CD4-positive, alpha-beta memory T cell (primary cell): ENCODE results near the gene OR3A3. TPM values are rescaled to one million over a fixed set of nuclear protein-coding genes. Genes with fewer than 3 reads are reported as not detected.
"Not testable (repeated sequence)": the region's sequence is repeated elsewhere in the genome, so short reads cannot be mapped to it uniquely, and the experiment has no call there.

Source experiments
- CTCF ChIA-PET: fragments of 350-600 bp; sonication (Branson Sonifier 250); formaldehyde crosslinking; loops from one replicate; lab custom pipeline; 2021; ENCODE audit warnings: inconsistent platforms; ENCODE audit not compliant: partially characterized antibody; lab: Charles Lee
- POLR2A ChIA-PET: fragments of 350-600 bp; sonication (Branson Sonifier 250); formaldehyde crosslinking; loops from one replicate; lab custom pipeline; 2021; ENCODE audit not compliant: partially characterized antibody; lab: Charles Lee
- DNase-seq, 5 donors: peaks; one replicate each; pipeline versions ENCODE4 v3.0.0 to v3.0.0-alpha.2; 2020 to 2022; ENCODE audit warnings: mixed read lengths in 1 of 5
- H3K27ac ChIP-seq: one replicate; pipeline ENCODE4 v1.7.0; 2013; ENCODE audit warnings: low read depth, low read length
- H3K27me3 ChIP-seq: 2 replicates; pipeline ENCODE4 v1.7.0; 2013; ENCODE audit warnings: mild to moderate bottlenecking, low read length, moderate library complexity; ENCODE audit not compliant: insufficient read depth
- H3K36me3 ChIP-seq: 2 replicates; pipeline ENCODE4 v1.7.0; 2013; ENCODE audit warnings: mild to moderate bottlenecking, low read length, moderate library complexity; ENCODE audit not compliant: insufficient read depth
- H3K4me1 ChIP-seq: 2 replicates; pipeline ENCODE4 v1.7.0; 2013; ENCODE audit warnings: mild to moderate bottlenecking, low read length, moderate library complexity; ENCODE audit not compliant: insufficient read depth
- H3K4me3 ChIP-seq, 2 donors: one replicate each; pipeline ENCODE4 v1.7.0; 2013; ENCODE audit warnings: low read length in 2 of 2, mild to moderate bottlenecking in 1 of 2
- H3K9me3 ChIP-seq, 2 donors: one replicate each; pipeline ENCODE4 v1.7.0; 2013; ENCODE audit warnings: low read length in 2 of 2, control low read depth in 1 of 2; ENCODE audit not compliant: control insufficient read depth in 1 of 2
- H3K27ac Mint-ChIP-seq, 7 donors: one replicate each; pipeline ENCODE4 v1.8.0; 2020 to 2021; ENCODE audit warnings: mixed read lengths in 7 of 7, mild to moderate bottlenecking in 6 of 7, inconsistent platforms in 3 of 7, moderate library complexity in 3 of 7
- H3K27me3 Mint-ChIP-seq, 2 donors: one replicate each; pipeline ENCODE4 v1.8.0; 2020 to 2021; ENCODE audit warnings: mixed read lengths in 2 of 2
- H3K36me3 Mint-ChIP-seq, 2 donors: one replicate each; pipeline ENCODE4 v1.8.0; 2020 to 2021; ENCODE audit warnings: mixed read lengths in 2 of 2, inconsistent platforms in 1 of 2, mild to moderate bottlenecking in 1 of 2
- H3K4me1 Mint-ChIP-seq, 4 donors: one replicate each; pipeline ENCODE4 v1.8.0; 2020 to 2021; ENCODE audit warnings: mixed read lengths in 4 of 4, mild to moderate bottlenecking in 1 of 4
- H3K4me3 Mint-ChIP-seq, 8 donors: one replicate each; pipeline ENCODE4 v1.8.0; 2020 to 2021; ENCODE audit warnings: mixed read lengths in 8 of 8, mild to moderate bottlenecking in 7 of 8, moderate library complexity in 6 of 8, inconsistent platforms in 3 of 8
- H3K9me3 Mint-ChIP-seq, 8 donors: one replicate each; pipeline ENCODE4 v1.8.0; 2020 to 2021; ENCODE audit warnings: mixed read lengths in 8 of 8, mild to moderate bottlenecking in 5 of 8, inconsistent platforms in 3 of 8, moderate library complexity in 1 of 8
- intact Hi-C: fragments of 100-400 bp; cut with micrococcal nuclease; formaldehyde crosslinking; loops from one replicate; pipeline ENCODE4 v1.15.1; 2023
- polyA plus RNA-seq, 2 donors: library from polyadenylated mRNA; unstranded; fragments of 300-500 nt; fragmentation: Illumina TruSeq; gene quantifications; one replicate each; pipeline ENCODE4 v1.2.3, GENCODE V29; 2021
- total RNA-seq, 2 experiments: library from RNA; stranded (reverse); gene quantifications; one replicate each; pipeline ENCODE4 v1.2.3, GENCODE V29; 2021

OR3A3 gene
- total RNA-seq: not detected
- not detected for polyA plus RNA-seq

DNA sequence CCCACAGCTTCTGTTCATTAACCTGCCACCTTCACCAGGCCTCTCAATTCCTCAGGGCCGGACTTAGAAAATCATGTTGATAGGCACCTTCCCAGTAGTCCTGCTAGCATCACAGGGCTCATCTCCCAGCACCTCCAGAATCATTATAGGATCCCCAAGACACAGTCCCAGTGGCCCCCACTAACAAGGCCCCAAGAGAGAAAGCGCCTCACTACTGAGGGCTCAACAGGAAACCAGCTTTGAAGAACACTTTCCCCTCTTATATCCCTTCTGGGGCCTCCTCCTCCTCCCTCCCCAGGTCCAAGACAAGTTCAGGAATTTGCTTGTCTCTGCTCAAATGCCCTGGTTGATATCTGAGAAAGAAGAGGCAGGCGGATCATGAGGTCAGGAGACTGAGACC lies at the start of gene OR3A3:
Gene OR3A3, plus strand, starts transcription at position 301 of the 400 bp plus-strand sequence.
- DNase-seq: no peak
- Mint-ChIP-seq H3K27me3 (peaks cover 9 to 22% of the 10 kb centered on the region in 2 donors), H3K27ac (no peak within 1 kb of the TSS), H3K4me1 (peaks cover 0 to 3% (median 2%) of the 10 kb centered on the region in 4 donors), H3K9me3 (peaks cover 0 to 26% (median 20%) of the 10 kb centered on the region in 8 donors), H3K36me3 (no peaks in the 10 kb centered on the region), H3K4me3 (no peak within 1 kb of the TSS)
- no peak within 1 kb of the TSS for H3K4me3 ChIP-seq
- H3K4me1 ChIP-seq: no peaks in the 10 kb centered on the region
- no peaks in the 10 kb centered on the region for H3K36me3 ChIP-seq
- intact Hi-C loops: no loop called here
- H3K9me3 ChIP-seq: no peaks in the 10 kb centered on the region
- ChIA-PET CTCF (no interaction called here), POLR2A (no interaction called here)
- H3K27ac ChIP-seq: no peak within 1 kb of the TSS
- H3K27me3 ChIP-seq: no peaks in the 10 kb centered on the region

DNA sequence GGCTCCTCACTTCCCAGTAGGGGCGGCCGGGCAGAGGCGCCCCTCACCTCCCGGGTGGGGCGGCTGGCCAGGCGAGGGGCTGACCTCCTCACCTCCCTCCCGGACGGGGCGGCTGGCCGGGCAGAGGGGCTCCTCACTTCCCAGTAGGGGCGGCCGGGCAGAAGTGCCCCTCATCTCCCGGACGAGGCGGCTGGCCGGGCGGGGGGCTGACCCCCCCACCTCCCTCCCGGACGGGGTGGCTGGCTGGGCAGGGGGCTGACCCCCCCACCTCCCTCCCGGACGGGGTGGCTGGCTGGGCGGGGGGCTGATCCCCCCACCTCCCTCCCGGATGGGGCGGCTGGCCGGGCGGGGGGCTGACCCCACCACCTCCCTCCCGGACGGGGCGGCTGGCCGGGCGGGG lies 40.0 kb upstream of the OR3A3 start:
- CTCF ChIA-PET, intact Hi-C loops, POLR2A ChIA-PET, H3K4me1 ChIP-seq, H3K36me3 Mint-ChIP-seq, H3K4me3 Mint-ChIP-seq, H3K27ac ChIP-seq, H3K9me3 ChIP-seq, DNase-seq, H3K27ac Mint-ChIP-seq, H3K4me3 ChIP-seq, H3K4me1 Mint-ChIP-seq, H3K27me3 ChIP-seq, H3K36me3 ChIP-seq: not testable (repeated sequence)
- Mint-ChIP-seq H3K9me3 (peaks cover 2 to 49% (median 36%) of the 10 kb centered on the region in 8 donors), H3K27me3 (peaks cover 7 to 21% of the 10 kb centered on the region in 2 donors)

DNA sequence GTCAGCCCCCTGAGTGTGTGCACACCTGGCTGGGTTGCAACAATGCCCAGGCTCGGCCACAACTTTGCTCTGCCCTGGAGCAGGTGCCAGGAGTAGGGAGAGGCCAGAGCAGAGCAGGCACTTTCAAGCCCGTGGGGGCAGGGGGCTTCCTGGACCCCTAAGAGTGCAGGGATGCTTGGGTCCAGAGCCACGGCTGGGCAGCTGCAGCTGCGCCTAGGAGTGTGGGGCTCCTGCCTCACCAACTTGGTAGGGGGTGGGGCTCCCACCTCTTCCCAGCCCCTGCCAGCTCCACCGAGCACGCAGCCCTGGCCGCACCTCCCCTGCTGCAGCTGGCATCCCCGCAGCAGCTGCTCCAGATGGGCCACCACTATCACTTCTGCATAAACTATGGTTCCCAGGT lies 32.8 kb upstream of the OR3A3 start:
- Histone ChIP-seq H3K9me3 (peaks cover 0 to 4% of the 10 kb centered on the region in 2 donors), H3K4me3 (no peak overlapping the region), H3K27me3 (no peaks in the 10 kb centered on the region), H3K4me1 (no peaks in the 10 kb centered on the region), H3K27ac (no peak overlapping the region), H3K36me3 (no peaks in the 10 kb centered on the region)
- POLR2A ChIA-PET: no interaction called here
- peaks cover 12 to 21% of the 10 kb centered on the region in 2 donors for H3K27me3 Mint-ChIP-seq
- no peaks in the 10 kb centered on the region for H3K4me1 Mint-ChIP-seq
- CTCF ChIA-PET: no interaction called here
- intact Hi-C loops: no loop called here
- H3K9me3 Mint-ChIP-seq: peaks cover 0 to 28% (median 20%) of the 10 kb centered on the region in 8 donors
- no peak overlapping the region for H3K4me3 Mint-ChIP-seq
- no peak overlapping the region for H3K27ac Mint-ChIP-seq
- no peak for DNase-seq
- peaks cover 0 to 3% of the 10 kb centered on the region in 2 donors for H3K36me3 Mint-ChIP-seq

DNA sequence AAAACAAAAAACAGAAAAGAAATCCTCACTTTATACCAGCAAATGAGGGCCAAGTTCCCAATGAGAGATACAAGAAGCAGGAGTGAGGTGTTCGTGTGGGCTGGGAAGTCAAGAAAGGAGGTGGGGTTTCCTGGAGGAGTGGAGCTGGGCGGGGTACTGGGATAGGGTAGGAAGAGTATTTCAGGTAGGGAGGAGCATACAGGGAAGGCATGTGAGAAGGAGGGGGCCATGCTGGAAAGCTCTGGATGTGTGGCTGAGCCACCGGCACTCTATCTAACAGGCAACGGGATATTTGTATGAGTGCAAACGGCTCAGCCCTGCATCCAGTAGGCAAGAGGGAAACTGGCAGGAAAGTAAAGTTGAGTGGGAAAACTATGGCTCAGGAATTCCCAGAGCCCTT lies 29.2 kb upstream of the OR3A3 start:
- Mint-ChIP-seq H3K27me3 (peaks cover 20 to 37% of the 10 kb centered on the region in 2 donors), H3K27ac (no peak overlapping the region), H3K4me1 (peaks cover 0 to 8% (median 0%) of the 10 kb centered on the region in 4 donors), H3K4me3 (no peak overlapping the region), H3K9me3 (peaks cover 0 to 2% (median 0%) of the 10 kb centered on the region in 8 donors), H3K36me3 (peaks cover 0 to 3% of the 10 kb centered on the region in 2 donors)
- Histone ChIP-seq H3K27ac (no peak overlapping the region), H3K4me3 (no peak overlapping the region), H3K4me1 (no peaks in the 10 kb centered on the region), H3K27me3 (no peaks in the 10 kb centered on the region), H3K36me3 (no peaks in the 10 kb centered on the region), H3K9me3 (no peaks in the 10 kb centered on the region)
- intact Hi-C loops: no loop called here
- ChIA-PET POLR2A (no interaction called here), CTCF (no interaction called here)
- DNase-seq: no peak

DNA sequence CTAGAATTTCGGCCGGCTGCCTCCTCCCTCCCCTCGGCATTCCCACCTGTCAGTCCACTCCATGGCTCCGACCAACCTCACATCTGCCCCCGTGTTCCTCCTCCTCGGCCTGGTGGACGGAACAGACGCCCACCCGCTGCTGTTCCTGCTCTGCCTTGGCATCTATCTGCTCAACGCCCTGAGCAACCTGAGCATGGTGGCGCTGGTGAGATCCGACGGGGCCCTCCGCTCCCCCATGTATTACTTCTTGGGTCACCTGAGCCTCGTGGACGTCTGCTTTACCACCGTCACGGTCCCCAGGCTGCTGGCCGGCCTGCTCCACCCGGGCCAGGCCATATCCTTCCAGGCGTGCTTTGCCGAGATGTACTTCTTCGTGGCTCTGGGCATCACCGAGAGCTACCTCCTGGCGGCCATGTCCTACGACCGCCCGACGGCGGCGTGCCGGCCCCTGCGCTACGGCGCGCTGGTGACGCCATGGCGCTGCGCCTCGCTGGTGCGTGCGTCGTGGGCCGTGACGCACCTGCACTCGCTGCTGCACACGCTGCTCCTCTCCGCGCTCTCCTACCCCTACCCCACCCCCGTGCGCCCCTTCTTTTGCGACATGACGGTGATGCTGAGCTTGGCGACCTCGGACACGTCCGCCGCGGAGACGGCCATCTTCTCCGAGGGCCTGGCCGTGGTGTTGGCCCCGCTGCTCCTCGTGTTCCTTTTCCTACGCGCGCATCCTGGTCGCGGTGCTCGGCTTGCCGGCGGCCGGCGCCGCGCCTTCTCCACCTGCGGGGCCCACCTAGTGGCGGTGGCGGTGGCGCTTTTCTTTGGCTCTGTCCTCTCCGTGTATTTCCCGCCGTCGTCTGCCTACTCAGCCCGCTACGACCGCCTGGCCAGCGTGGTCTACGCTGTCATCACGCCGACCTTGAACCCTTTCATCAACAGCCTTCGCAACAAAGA lies 25.0 kb upstream of the OR3A3 start, which contains the start of gene OR3A2:
Gene OR3A2, minus strand, starts transcription at position 440 of the 948 bp plus-strand sequence.
- peaks cover 20 to 27% of the 10 kb centered on the region in 2 donors for H3K27me3 Mint-ChIP-seq
- H3K4me1 Mint-ChIP-seq: peaks cover 0 to 8% (median 0%) of the 10 kb centered on the region in 4 donors
- intact Hi-C loops: no loop called here
- ChIA-PET POLR2A (no interaction called here), CTCF (no interaction called here)
- Histone ChIP-seq H3K27ac (no peak within 1 kb of the TSS), H3K27me3 (no peaks in the 10 kb centered on the region), H3K9me3 (no peaks in the 10 kb centered on the region), H3K36me3 (no peaks in the 10 kb centered on the region), H3K4me1 (no peaks in the 10 kb centered on the region), H3K4me3 (no peak within 1 kb of the TSS)
- H3K36me3 Mint-ChIP-seq: no peaks in the 10 kb centered on the region
- H3K4me3 Mint-ChIP-seq: peak within 1 kb of the TSS in 7 of 8 donors; percentile 74 to 84 (median 77)
- H3K27ac Mint-ChIP-seq: peak within 1 kb of the TSS in 4 of 7 donors; percentile 48 to 84 (median 80)
- peak in 3 of 5 donors; percentile 8 to 36 (median 22) for DNase-seq
- H3K9me3 Mint-ChIP-seq: peaks cover 0 to 5% (median 3%) of the 10 kb centered on the region in 8 donors

DNA sequence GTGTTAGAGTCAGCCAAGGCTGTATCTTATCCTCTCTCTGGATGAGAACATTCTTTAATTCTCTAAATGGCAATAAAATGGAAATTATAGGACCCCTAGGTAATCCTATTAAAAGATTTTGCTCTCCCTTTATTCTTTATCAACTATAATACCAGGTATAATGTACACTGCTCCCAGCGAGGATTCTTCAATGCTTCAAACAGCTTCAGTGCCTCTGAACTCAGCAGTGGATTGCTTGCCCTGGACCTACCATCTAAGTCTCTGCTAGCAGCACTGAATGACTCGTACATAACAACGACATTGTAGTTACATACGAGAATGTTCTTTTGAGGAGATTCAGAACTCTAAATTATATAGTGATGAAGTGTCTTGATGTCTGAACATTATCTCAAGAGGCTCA lies 21.4 kb upstream of the OR3A3 start:
- no peak for DNase-seq
- Mint-ChIP-seq H3K4me3 (peak overlapping the region in 1 of 8 donors; percentile 49), H3K36me3 (no peaks in the 10 kb centered on the region), H3K27me3 (peaks cover 19 to 26% of the 10 kb centered on the region in 2 donors), H3K27ac (no peak overlapping the region), H3K4me1 (peaks cover 0 to 8% (median 0%) of the 10 kb centered on the region in 4 donors), H3K9me3 (peaks cover 0 to 9% (median 4%) of the 10 kb centered on the region in 8 donors)
- no peak overlapping the region for H3K4me3 ChIP-seq
- H3K4me1 ChIP-seq: no peaks in the 10 kb centered on the region
- no peaks in the 10 kb centered on the region for H3K36me3 ChIP-seq
- POLR2A ChIA-PET: no interaction called here
- no peaks in the 10 kb centered on the region for H3K9me3 ChIP-seq
- CTCF ChIA-PET: no interaction called here
- intact Hi-C loops: no loop called here
- H3K27me3 ChIP-seq: no peaks in the 10 kb centered on the region
- H3K27ac ChIP-seq: no peak overlapping the region

DNA sequence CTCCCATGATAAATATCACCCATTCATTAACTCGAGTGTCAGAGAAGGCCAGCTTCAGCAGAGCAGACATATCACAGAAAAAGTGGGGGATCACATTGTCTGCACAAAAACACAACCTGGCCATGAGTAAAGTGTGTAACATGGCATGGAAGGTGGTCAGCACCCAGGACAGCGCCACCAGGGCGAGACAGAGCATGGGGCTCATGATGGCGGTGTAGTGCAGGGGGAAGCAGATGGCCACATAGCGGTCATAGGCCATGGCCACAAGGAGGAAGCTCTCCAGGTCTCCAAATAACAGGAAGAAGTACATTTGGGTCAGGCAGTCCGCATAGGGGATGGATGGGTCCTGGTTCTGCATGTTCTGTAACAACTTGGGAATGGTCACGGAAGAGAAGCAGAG lies 13.4 kb upstream of the OR3A3 start:
- H3K4me1 Mint-ChIP-seq, H3K27me3 ChIP-seq, H3K36me3 ChIP-seq, H3K36me3 Mint-ChIP-seq, H3K9me3 Mint-ChIP-seq, H3K4me1 ChIP-seq, H3K27ac Mint-ChIP-seq, H3K27ac ChIP-seq, H3K9me3 ChIP-seq, DNase-seq, H3K4me3 ChIP-seq, intact Hi-C loops, POLR2A ChIA-PET, H3K4me3 Mint-ChIP-seq, CTCF ChIA-PET: not testable (repeated sequence)
- H3K27me3 Mint-ChIP-seq: peaks cover 8 to 12% of the 10 kb centered on the region in 2 donors
